ENCODE results near the gene N4BP2L1. TPM values are rescaled to one million over a fixed set of nuclear protein-coding genes. Genes with fewer than 3 reads are reported as not detected.
A peak's percentile ranks its signal among the peaks of the same experiment; 100 is the strongest.

Gene N4BP2L1
- total RNA-seq, 1 donor from 2014 or later, result 25.3 TPM

DNA sequence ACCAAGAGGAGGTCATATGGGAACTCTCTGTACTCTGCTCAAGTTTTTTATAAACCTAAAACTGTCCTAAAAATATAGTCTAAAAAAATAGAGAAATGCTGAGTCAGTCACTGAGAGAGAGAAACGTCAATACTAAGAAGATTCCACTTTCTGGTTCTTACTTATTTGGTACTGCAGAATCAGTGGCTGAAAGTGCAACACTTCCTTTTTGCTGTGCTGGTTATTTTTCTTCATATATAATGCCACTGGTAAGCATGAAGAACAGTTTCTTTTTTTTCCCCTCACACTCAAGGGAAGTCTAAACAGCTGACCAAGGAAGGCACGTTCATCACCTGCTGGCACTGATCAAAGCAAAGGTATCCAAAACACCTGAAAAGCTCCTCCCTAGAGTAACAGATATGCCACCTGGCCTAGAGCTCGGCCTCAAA is 44.3 kb upstream of the N4BP2L1 start:
- H3K27ac ChIP-seq, result no peak overlapping the region
- H3K9me3 ChIP-seq, result no peaks in the 10 kb centered on the region
- no peaks in the 10 kb centered on the region for H3K36me3 ChIP-seq
- intact Hi-C loops (cut with DNase I), result no loop called here
- TF ChIP-seq, protein P1, sequence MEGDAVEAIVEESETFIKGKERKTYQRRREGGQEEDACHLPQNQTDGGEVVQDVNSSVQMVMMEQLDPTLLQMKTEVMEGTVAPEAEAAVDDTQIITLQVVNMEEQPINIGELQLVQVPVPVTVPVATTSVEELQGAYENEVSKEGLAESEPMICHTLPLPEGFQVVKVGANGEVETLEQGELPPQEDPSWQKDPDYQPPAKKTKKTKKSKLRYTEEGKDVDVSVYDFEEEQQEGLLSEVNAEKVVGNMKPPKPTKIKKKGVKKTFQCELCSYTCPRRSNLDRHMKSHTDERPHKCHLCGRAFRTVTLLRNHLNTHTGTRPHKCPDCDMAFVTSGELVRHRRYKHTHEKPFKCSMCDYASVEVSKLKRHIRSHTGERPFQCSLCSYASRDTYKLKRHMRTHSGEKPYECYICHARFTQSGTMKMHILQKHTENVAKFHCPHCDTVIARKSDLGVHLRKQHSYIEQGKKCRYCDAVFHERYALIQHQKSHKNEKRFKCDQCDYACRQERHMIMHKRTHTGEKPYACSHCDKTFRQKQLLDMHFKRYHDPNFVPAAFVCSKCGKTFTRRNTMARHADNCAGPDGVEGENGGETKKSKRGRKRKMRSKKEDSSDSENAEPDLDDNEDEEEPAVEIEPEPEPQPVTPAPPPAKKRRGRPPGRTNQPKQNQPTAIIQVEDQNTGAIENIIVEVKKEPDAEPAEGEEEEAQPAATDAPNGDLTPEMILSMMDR (IDR thresholded peaks at IDR 0.05), result no peak
- H3K27me3 ChIP-seq, result no peaks in the 10 kb centered on the region
- H3K4me3 ChIP-seq, result no peak overlapping the region
- no peak for DNase-seq
- no peaks in the 10 kb centered on the region for H3K4me1 ChIP-seq
- no peak for ATAC-seq

DNA sequence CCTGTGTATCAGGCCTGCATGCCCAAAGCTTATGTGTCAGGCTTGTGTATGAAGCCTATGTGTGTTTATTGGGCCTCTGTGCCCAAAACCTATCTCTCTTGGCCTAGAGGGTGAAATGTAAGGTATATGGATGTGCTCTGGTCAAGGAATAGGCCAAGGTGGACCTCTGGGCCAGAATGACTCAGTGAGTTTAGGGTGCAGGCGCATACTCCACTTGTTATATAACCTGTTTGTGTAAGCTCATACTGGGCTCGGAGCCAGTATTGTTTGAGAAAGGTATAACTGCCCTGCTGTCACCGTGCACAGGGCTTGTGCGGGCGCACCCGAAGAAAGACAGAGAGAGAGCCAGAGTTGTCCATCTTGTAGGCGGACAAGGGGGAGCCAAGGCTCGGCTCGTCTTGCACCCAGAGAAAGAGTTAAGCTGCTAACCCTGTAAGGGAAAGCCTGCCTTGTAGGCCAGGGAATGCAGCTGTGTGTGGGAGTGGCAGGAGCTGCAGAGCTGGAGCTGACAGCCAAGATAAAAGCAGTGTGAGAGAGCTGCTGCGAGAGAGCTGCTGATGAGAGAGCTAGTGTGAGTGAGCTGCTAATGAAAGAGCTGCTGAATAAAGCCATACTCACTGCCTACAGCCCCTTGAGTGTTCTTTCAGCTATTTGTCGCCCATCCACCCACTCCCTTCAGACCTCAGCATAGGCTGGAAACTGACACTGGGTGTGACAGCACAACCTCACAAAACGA is 43.4 kb upstream of the N4BP2L1 start:
- ATAC-seq (no peak), DNase-seq (no peak)
- Histone ChIP-seq H3K9me3 (no peaks in the 10 kb centered on the region), H3K27ac (no peak overlapping the region), H3K36me3 (no peaks in the 10 kb centered on the region), H3K4me1 (no peaks in the 10 kb centered on the region), H3K4me3 (no peak overlapping the region), H3K27me3 (no peaks in the 10 kb centered on the region)
- TF ChIP-seq, protein P1 (IDR thresholded peaks at IDR 0.05), result no peak
- intact Hi-C loops (cut with DNase I), result no loop called here

DNA sequence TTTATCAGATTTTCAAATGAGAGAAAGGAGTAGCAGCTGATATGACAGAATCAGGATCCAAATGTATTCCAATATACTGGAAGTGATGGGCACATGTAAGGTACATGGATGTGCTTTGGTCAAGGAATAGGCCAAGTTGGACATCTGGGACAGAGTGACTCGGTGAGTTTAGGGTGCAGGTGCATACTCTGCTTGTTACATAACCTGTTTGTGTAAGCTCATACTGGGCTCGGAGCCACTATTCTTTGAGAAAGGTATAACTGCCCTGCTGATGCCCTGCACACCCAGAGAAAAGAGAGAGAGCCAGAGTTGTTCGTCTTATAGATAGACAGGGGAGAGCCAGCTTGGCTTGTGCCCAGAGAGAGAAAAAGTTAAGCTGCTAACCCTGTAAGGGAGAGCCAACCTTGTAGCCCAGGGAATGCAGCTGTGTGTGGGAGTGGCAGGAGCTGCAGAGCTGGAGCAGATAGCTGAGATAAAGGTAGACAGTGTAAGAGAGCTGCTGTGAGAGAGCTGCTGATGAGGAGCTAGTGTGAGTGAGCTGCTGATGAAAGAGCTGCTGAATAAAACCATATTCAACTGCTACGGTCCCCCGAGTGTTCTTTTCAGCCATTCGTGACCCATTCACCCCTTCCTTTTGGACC is 40.7 kb upstream of the N4BP2L1 start:
- Histone ChIP-seq H3K4me1 (no peaks in the 10 kb centered on the region), H3K4me3 (no peak overlapping the region), H3K9me3 (no peaks in the 10 kb centered on the region), H3K27ac (no peak overlapping the region), H3K36me3 (no peaks in the 10 kb centered on the region), H3K27me3 (no peaks in the 10 kb centered on the region)
- TF ChIP-seq, protein P1 (IDR thresholded peaks at IDR 0.05), result no peak
- intact Hi-C loops (cut with DNase I), result no loop called here
- ATAC-seq, result peak; percentile 36
- no peak for DNase-seq

DNA sequence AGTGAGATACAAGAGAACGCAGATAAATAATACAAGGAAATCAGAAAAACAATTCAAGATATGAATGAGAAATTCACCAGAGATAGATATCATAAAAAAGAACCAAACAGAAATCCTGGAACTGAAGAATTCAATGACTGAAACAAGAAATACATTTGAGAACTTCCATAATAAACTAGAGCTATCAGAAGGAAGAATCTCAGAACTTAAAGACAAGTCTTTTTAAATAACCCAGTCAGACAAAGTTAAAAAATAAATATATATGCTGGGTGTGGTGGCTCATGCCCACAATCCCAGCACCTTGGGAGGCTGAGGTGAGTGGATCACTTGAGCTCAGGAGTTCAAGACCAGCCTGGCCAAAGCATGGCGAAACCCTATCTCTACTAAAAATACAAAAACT is 28.7 kb upstream of the N4BP2L1 start:
- ATAC-seq (no peak), DNase-seq (no peak)
- peaks cover 8% of the 10 kb centered on the region for H3K9me3 ChIP-seq
- H3K4me1 ChIP-seq, result no peaks in the 10 kb centered on the region
- H3K36me3 ChIP-seq, result no peaks in the 10 kb centered on the region
- no peak overlapping the region for H3K27ac ChIP-seq
- no peak overlapping the region for H3K4me3 ChIP-seq
- TF ChIP-seq, protein P1 (IDR thresholded peaks at IDR 0.05), result no peak
- intact Hi-C loops (cut with DNase I), result no loop called here
- no peaks in the 10 kb centered on the region for H3K27me3 ChIP-seq

DNA sequence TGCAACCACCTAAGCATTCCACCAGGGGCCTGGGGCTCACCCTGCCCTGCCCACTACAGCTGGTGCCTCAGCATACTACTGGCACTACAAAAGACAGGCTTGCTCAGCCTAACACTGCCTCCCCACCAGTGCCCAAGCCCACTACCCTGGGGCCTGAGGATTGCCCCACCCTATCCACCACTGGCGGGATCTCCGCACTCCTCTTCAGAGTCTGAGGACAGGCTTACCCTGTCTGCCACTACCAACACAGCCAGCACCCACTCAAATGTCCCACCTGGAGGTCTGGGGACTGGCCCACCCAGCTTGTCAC is 27.6 kb upstream of the N4BP2L1 start:
- DNase-seq (no peak), ATAC-seq (peak; percentile 28)
- TF ChIP-seq, protein P1 (IDR thresholded peaks at IDR 0.05), result no peak
- Histone ChIP-seq H3K4me3 (no peak overlapping the region), H3K9me3 (peaks cover 8% of the 10 kb centered on the region), H3K4me1 (no peaks in the 10 kb centered on the region), H3K36me3 (no peaks in the 10 kb centered on the region), H3K27ac (no peak overlapping the region), H3K27me3 (no peaks in the 10 kb centered on the region)
- intact Hi-C loops (cut with DNase I), result no loop called here

Data from upper lobe of right lung (tissue), 1 donor.